BE2C (cell line): ENCODE results near the gene PDSS2.

ENCODE experiments used
- DNase-seq: peaks from one replicate; pipeline ENCODE4 v3.0.0-alpha.2; 2020
- H3K27me3 ChIP-seq: fragments of 250-450 bp; sonication (Bioruptor Pico); 2 replicates; pipeline ENCODE4 v1.5.1; 2020; ENCODE audit warnings: mild to moderate bottlenecking
- H3K36me3 ChIP-seq: fragments of 250-450 bp; sonication (Bioruptor Pico); 2 replicates; pipeline ENCODE4 v1.5.1; 2020; ENCODE audit warnings: mild to moderate bottlenecking
- H3K4me1 ChIP-seq: fragments of 250-450 bp; sonication (Bioruptor Pico); 2 replicates; pipeline ENCODE4 v1.5.1; 2020
- H3K4me3 ChIP-seq: 2 replicates; pipeline ENCODE4 v1.5.1; 2011; ENCODE audit warnings: low read depth, low read length
- H3K9me3 ChIP-seq: fragments of 250-450 bp; sonication (Bioruptor Pico); 2 replicates; pipeline ENCODE4 v1.5.1; 2020
- CTCF ChIP-seq: IDR thresholded peaks from 2 replicates; pipeline ENCODE4 v1.5.1; 2012; ENCODE audit warnings: mild to moderate bottlenecking, low read depth, low read length

The PDSS2 gene

GRCh38 chr6:107132330-107132954 is 326.9 kb downstream of the PDSS2 start:
- Histone ChIP-seq H3K4me1 (no peaks in the 10 kb centered on the region), H3K4me3 (no peak overlapping the region), H3K9me3 (no peaks in the 10 kb centered on the region), H3K27me3 (no peaks in the 10 kb centered on the region), H3K36me3 (no peaks in the 10 kb centered on the region)
- peak; percentile 60 for TF ChIP-seq CTCF
- peak; percentile 64 for DNase-seq

- Histone ChIP-seq H3K4me3 (no peak overlapping the region), H3K4me1 (no peaks in the 10 kb centered on the region), H3K9me3 (no peaks in the 10 kb centered on the region), H3K36me3 (no peaks in the 10 kb centered on the region), H3K27me3 (no peaks in the 10 kb centered on the region)
- no peak for DNase-seq
- no peak for TF ChIP-seq CTCF
Measured at GRCh38 chr6:107129370-107129925, 329.9 kb downstream of the PDSS2 start.

- Histone ChIP-seq H3K27me3 (no peaks in the 10 kb centered on the region), H3K36me3 (no peaks in the 10 kb centered on the region), H3K4me3 (no peak overlapping the region), H3K4me1 (no peaks in the 10 kb centered on the region), H3K9me3 (no peaks in the 10 kb centered on the region)
- TF ChIP-seq CTCF, result no peak
- no peak for DNase-seq
Measured at GRCh38 chr6:107128577-107128976, 330.8 kb downstream of the PDSS2 start.

- Histone ChIP-seq H3K4me3 (no peak overlapping the region), H3K27me3 (no peaks in the 10 kb centered on the region), H3K4me1 (no peaks in the 10 kb centered on the region), H3K9me3 (no peaks in the 10 kb centered on the region; the same call in 1 of the 2 replicates), H3K36me3 (no peaks in the 10 kb centered on the region)
- TF ChIP-seq CTCF, result no peak
- DNase-seq, result no peak
Measured at GRCh38 chr6:107128175-107128574, 331.2 kb downstream of the PDSS2 start.

GRCh38 chr6:107125771-107126170 is 333.6 kb downstream of the PDSS2 start:
- TF ChIP-seq CTCF, result no peak
- H3K27me3 ChIP-seq, result no peaks in the 10 kb centered on the region
- H3K4me3 ChIP-seq, result no peak overlapping the region
- H3K36me3 ChIP-seq, result no peaks in the 10 kb centered on the region
- no peaks in the 10 kb centered on the region; the same call in 1 of the 2 replicates for H3K9me3 ChIP-seq
- peak; percentile 33 for DNase-seq
- H3K4me1 ChIP-seq, result no peaks in the 10 kb centered on the region

- Histone ChIP-seq H3K4me1 (no peaks in the 10 kb centered on the region), H3K27me3 (no peaks in the 10 kb centered on the region), H3K4me3 (no peak overlapping the region), H3K9me3 (no peaks in the 10 kb centered on the region; the same call in 1 of the 2 replicates), H3K36me3 (no peaks in the 10 kb centered on the region)
- DNase-seq, result no peak
- no peak for TF ChIP-seq CTCF
Measured at GRCh38 chr6:107124934-107125348, 334.4 kb downstream of the PDSS2 start.
